Embryonic facial prominence (tissue), 1 donor: ENCODE data around the gene PATZ1.
"Not testable (repeated sequence)": the region's sequence is repeated elsewhere in the genome, so short reads cannot be mapped to it uniquely, and the experiment has no call there.

Experiments
- DNase-seq: peaks from one replicate; pipeline ENCODE4 v3.0.0-alpha.2; 2016; ENCODE audit errors: extremely low spot score

Gene PATZ1

GRCh38 chr22:31343235-31344191, 2.6 kb downstream of the PATZ1 start:
- DNase-seq = no peak

- no peak for DNase-seq
Measured at GRCh38 chr22:31342389-31343140, 3.6 kb downstream of the PATZ1 start.

- no peak for DNase-seq
Measured at GRCh38 chr22:31341386-31342088, 4.6 kb downstream of the PATZ1 start.

DNA sequence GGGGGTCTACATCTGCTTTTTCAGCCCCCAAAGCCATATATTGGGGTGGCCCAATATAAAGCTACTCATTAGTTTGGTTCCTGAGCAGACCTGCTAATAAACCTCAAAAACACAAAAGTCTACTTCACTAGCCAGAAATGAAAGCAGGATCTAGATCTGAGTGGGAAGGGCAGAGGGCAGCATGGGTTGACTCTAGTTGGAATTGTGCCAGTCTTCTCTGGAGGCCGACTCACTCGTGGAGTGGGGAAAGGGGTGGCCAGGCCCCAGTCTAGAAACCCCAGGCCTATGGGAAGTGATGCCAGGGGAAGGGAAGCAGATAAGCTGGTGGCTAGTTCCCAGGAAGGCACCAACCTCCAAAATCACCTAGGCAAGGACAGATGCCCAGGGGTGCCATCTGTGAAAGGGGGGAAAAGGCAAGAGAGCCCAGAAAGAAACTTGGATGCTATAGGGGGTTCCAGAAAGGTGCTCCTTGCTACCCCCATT, 5.3 kb downstream of the PATZ1 start:
- no peak for DNase-seq

GRCh38 chr22:31340360-31340759, 5.8 kb downstream of the PATZ1 start:
- no peak for DNase-seq

DNA sequence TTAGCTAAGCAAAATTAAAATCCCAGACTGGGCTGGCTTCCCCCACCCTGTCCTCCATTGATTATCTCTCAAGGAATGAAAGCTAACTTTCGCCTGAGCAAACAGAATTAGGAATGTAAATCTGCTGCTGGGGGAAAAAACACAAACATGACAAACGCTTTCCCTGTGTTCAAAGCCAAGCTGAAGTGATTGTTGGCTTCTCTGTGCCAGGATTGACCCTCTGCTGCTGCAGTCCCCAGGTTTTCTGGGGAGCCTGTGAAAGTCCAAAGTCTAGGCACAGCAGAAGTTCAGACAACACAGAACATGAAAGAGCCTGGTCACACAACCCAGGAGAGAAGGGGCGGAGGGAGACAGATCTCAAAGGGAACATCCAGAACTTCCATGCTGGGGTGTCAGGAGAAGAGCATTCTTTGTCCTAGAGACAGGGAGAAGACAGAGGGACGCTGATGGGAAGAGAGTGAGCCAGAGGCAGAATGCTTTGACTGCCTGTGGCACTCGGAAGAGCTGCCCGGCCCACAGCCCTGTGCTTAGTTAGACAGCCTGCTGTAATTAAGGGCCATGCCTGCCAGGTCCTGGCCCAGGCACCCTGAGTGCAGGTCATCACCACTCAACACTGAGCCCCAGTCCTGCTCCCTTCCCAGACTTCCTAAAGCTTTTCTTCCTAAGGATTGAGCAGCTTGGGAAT, 6.9 kb downstream of the PATZ1 start:
- no peak for DNase-seq

- no peak for DNase-seq
Measured at GRCh38 chr22:31337178-31337577, 9.0 kb downstream of the PATZ1 start.

- DNase-seq = no peak
Measured at GRCh38 chr22:31334329-31334728, 11.8 kb downstream of the PATZ1 start.

DNA sequence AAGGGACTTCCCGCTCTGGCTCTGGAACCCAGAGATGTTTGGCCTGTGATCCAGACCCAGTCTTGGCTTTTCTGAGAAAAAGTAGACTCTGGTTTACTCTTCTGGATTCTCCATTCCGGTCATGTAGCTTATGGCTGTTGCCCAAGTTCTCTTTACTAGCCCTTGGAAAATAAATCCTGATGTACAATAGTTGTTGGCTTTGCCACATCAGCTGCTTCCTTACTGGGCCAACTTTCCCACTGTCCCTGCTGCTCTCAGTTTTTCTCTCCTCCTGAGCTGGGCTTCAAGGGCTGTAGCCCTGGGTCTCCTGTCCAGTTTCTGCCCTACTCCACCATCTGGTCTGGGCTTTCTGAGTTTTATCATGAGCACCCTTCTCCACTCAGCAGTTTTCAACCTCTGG, 12.5 kb downstream of the PATZ1 start:
- no peak for DNase-seq

DNA sequence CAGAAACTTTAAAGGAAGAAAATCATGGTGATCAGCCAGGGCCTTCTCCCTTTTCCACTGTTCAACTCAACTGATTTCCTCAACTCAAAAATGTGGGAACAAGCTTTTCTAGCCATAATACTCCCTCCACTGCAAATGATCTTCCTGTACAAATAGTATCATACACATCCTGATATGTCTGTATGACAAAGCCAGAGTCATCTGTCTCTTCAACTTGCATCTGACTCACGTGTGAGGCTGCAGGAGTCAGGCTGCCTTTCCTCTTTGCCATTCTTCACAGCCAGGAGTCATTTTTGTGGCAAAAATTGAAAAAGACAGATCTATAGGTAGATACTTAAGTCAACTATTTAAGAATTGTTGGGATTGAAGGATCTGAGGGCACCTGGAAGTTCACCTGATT, 13.3 kb downstream of the PATZ1 start:
- DNase-seq = no peak

GRCh38 chr22:31332010-31332409, 14.1 kb downstream of the PATZ1 start:
- DNase-seq = no peak

DNA sequence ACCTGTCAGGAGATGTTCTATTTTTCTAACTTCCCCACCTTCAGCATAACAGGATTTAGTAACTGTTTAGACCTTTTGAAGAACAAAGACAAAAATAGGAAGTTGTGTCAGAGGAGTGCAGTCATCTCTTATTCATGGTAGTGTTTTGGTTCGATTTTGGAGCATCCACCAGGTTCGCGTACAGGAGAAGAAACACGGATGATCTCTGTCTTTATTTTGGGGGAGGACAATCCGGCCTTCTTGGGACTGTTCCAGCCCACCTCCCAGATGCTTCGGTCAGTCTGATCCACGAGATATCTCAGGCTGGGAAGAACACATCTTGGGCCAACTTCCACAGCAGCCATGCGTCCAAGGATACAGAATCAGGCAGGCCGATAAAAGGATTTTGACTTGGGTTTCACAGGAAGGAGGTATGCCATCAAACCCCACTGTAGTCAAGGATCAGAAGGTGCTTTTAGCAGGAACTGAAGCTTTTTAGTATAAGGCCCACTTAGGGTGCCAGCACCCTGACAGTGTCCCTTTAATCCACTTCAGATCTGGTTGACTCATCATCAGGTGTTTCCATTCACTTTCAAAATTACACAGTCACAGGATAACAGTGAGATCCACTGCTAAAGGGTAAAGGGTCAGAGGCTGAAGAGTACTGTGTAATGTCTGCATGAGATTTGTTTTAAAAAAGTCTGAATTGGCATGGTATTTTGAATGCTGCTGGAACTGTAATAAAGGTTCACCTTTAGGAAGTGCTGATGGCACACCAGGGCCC, 16.5 kb downstream of the PATZ1 start:
- no peak for DNase-seq

DNA sequence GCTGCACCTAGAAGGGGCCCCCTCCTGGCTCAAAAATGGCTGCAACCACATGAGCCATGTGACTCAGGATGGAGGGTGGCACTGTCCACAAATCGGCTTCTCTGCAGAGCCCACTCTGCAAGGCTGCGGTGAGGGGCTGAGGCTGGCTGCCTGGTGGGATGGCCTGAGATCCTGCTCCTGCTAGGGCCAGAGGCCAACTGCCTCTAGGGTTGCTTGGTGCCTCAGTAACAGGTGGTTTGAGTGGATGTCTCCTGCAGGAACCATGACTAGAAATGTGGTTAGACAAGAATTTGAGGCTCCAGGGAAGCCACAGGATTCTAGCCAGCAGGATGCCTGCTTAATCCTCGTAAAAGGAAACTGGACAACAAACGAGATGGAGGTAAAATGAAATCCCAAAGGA, 17.1 kb downstream of the PATZ1 start:
- DNase-seq = no peak

DNA sequence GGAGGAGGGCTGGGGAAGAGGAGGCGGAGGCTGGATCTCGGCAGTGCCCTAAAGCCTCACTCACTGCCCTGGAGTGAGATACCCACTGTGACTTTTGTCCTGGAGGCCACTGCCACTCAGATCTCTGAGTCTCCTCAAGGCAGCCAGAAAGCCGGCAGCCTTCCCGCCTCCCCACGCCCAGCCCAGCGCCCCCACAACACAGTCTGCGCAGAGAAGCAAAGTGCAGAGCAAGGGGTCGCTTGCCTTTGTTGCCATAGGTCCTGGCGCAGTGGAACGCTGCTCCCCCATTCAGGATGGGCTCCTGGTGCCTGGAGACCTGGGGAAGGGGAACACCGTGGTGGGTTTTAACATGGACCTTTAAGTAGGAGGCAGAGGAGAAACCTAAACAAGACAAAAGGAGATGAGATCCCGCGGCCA, 17.6 kb downstream of the PATZ1 start:
- no peak for DNase-seq

- DNase-seq = no peak
Measured at GRCh38 chr22:31327806-31328543, 18.2 kb downstream of the PATZ1 start.

- no peak for DNase-seq
Measured at GRCh38 chr22:31326877-31327276, 19.3 kb downstream of the PATZ1 start.

- DNase-seq = no peak
Measured at GRCh38 chr22:31323578-31324550, 22.3 kb downstream of the PATZ1 start.

DNA sequence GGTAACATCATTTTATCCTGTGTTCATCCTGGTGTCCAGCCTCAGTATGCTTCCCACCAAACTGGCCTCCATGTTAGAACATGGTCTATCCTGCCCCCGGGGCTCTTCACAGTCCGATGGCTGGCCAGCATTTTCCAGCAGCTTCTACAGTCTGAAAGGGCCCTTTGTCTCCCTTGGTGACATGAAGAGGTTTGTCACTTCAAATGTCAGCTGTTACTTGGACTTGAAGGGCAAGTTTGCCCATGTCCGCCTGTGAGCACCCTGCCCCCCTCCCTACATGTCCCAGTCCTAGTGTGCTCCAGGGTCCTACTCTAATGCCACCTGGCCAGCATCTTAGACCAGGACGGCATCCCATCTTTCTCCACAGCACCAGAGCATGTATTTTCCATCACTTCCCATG, 24.7 kb downstream of the PATZ1 start:
- no peak for DNase-seq

GRCh38 chr22:31314220-31314619, 31.9 kb downstream of the PATZ1 start:
- DNase-seq = not testable (repeated sequence)
